Panc1 (cell line): ENCODE results near the gene BRK1.

Source experiments
- CTCF ChIP-seq: fragments of 450-650 bp; IDR thresholded peaks from 2 replicates; pipeline ENCODE4 v1.5.1; 2017; ENCODE audit warnings: mild to moderate bottlenecking
- POLR2AphosphoS5 ChIP-seq: IDR thresholded peaks from 2 replicates; pipeline ENCODE4 v1.6.1; 2012; ENCODE audit warnings: mild to moderate bottlenecking, low read depth, low read length, moderate library complexity

GRCh38 chr3:10166213-10166604 lies 50.7 kb downstream of the BRK1 start:
- no peak for TF ChIP-seq POLR2AphosphoS5
- TF ChIP-seq CTCF, result no peak
